NCI-H187 (cell line): ENCODE data around the gene C1QTNF1.
A peak's percentile ranks its signal among the peaks of the same experiment; 100 is the strongest.

Source experiments
- DNase-seq, 2 experiments: peaks; one replicate each; lab custom pipeline; 2025; lab: John Stamatoyannopoulos, UW

The C1QTNF1 gene

GRCh38 chr17:79091226-79091670, 67.3 kb downstream of the C1QTNF1 start:
- DNase-seq = no peak

- no peak for DNase-seq
Measured at GRCh38 chr17:79092567-79092966, 68.6 kb downstream of the C1QTNF1 start.

DNA sequence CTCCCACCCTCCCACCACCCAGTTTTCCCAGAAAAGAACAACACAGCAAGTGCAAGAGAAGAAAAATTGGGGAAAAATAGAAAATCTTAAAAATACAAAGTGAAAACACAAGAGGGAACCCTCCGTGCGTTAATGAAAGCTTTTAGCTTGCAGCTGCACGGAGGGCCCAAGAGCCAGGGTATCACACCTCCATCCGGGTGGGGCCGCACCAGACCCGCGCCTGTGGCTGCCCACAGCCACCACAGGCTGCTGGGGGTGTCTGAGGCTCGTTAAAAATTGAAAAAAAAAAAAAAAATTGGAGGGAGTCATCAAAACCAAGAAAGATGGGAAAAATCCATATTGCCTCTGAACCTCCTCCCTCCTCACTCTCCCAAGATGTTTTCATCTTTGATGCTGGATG, 69.3 kb downstream of the C1QTNF1 start:
- DNase-seq = no peak

DNA sequence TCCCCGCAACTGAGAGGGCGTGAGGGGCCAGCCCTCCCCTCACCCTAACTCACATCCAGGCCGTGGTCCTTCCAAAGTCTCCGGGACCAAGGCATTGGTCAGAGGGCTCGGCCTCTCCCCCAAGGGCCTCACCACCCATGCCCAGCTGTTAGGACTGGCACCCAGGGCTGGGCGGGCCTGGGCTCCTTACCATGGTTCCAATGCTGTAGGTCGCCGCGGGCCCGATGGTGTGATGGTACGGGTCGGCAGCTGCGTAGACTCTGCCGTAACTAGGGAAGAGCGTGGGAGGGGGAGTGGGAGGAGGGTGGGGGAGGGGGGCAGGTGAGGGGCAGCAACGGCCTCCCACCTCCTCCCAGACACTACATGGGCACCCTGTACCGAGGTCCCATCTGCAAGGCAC, 70.3 kb downstream of the C1QTNF1 start:
- DNase-seq = no peak

GRCh38 chr17:79095345-79096055, 71.5 kb downstream of the C1QTNF1 start:
- DNase-seq = peak in 1 of 2 experiments; percentile 51

GRCh38 chr17:79096477-79096876, 72.5 kb downstream of the C1QTNF1 start:
- no peak for DNase-seq

DNA sequence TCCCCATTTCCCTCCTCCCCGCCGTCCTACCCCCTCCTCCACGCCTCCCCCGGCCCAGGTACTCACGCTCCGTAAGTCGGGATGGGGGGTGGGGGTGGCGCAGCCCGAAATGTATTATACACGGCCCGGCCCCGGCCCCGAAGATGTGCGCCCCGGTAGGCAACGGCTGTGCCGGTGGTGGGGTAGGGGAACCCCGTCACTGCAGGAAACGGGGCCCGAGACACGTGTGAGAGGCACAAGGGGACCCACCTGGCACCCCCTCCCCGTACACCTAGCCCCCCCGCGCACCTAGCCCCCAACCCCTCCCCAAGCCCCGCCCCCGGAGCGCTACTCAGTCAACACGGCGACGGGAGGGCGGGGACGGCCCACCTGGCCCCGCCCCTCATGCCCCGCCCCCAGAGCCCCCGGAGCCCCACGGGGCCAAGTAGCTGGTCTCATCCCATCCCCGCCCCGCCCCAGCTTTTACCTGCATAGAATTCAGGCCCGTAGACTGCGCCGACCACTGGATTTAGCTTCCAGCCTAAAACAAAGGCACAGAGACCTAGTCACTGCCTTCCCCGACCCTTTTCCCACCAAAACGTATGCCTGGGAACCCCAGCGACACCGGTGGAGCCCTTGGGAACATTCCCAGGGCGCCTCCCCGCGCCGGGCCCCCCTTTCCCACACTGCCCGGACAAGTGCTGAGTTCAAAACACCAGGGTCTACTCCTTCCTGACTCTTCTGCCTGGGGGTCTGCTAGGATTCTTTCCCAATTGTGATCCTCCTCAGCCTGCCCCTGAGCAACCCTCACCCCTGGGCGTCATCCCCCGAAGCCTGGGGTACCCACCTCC, 73.5 kb downstream of the C1QTNF1 start:
- DNase-seq = no peak

DNA sequence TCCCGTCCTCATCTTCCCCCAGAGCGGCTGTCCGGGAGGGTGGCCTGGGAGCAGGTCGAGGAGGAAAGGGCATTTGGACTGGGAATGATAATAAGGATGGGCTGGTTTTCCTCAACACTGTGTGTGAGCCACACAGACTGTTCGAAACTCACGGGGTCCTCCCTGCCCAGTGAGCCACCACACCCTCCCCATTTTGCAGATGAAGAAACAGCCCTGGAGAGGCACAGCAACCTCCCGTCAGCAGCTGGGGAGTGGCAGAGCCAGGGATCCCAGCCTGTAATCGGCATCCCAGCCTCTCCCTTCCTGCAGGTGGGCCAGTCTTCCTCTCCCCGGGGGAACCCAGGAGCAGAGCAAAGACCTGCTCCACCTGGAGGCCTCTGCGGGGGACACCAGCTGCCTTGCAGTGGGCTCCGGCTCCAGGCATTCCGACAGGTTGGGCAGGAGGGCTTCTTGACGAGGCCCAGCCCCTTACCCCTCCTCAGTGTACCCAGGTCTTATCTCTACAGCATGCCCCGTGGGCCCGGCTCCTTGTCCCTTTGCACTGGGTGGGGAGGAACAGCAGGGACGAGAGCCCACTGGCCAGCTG, 74.4 kb downstream of the C1QTNF1 start:
- no peak for DNase-seq
